HG03159 (cell line): Measurements from ENCODE around the gene SENP7.
"Not testable (repeated sequence)": the region's sequence is repeated elsewhere in the genome, so short reads cannot be mapped to it uniquely, and the experiment has no call there.

Experiments
- ATAC-seq: cut with Tn5 transposase; IDR thresholded peaks from one replicate; pipeline ENCODE4 v1.9.1; 2021; ENCODE audit warnings: mild to moderate bottlenecking, moderate library complexity; ENCODE audit not compliant: unreplicated experiment

Gene SENP7

DNA sequence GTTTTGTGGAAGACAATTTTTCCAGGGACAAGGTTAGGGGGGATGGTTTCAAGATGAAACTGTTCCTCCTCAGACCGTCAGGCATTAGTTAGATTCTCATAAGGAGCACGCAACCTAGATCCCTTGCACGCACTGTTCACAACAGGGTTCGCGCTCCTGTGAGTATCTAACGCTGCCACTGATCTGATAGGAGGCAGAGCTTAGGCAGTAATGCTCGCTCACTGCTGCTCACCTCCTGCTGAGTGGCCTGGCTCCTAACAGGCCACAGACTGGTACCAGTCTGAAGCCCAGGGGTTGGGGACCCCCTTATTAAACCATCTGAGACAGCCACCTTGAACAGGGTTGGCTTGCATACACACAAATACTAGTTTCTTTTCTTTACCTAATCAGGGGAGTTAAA is 179.1 kb downstream of the SENP7 start:
- no peak for ATAC-seq

DNA sequence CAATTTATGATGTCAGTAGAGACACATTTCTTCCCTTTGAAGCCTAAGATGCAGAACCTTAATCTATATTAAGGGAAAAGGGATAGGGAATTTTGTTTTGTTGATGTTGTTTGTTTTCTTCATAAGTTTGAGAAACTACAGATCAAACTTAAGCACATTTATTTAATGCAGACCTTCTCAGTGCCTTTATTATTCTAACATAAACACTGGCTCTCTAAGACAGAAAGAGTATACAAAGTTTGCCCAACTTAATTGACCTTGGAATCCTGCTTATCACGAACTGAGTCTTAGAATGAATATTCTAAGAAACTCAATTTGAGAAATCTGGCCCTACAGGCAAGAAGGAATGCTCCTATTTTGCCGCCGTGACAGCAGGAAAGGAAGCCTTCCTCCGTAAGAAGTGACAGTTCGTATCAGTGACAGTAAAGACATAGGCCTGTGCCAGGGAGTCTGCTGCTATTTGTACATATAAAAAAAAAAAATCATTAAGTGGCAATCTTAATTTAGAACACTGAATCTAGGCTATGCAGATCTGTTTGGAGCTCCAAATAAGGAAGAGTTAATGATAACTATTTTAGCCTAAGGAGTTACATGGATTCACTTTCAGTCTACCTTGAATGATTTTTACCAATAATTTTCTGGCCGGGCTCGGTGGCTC is 183.9 kb downstream of the SENP7 start:
- ATAC-seq: no peak

DNA sequence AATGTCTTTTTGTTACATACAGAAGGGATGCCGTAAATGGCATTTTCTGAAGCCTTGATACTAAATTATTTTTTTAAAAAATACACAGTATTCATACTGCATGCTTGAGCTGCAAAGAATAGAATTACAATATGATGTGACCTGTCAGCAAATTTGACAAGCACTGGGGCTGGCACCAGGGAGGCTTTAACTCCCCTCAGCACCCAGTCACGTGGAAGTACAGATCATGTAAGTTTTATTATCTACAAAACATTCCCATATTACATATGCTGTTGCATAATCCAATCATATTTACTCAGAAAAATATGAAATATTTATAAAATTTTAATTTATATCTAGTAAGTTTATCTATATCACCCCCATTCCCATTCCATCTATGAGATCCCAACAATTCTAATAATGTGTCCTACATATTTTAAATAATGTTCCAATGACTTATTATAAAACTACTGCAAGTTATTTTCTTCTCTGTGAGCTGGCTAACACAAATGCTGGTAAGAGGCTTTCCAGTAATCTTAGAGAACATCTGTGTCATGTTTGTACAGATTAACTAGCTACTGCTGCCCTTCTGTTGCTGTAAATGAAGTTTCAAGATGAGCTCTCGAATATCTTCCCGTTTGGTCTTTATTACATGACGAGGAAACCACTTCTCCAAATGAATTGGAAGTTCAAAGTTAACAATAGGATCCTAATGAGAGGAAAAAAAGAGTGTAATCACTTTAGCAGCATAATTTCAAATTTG is 187.4 kb downstream of the SENP7 start:
- ATAC-seq: no peak

DNA sequence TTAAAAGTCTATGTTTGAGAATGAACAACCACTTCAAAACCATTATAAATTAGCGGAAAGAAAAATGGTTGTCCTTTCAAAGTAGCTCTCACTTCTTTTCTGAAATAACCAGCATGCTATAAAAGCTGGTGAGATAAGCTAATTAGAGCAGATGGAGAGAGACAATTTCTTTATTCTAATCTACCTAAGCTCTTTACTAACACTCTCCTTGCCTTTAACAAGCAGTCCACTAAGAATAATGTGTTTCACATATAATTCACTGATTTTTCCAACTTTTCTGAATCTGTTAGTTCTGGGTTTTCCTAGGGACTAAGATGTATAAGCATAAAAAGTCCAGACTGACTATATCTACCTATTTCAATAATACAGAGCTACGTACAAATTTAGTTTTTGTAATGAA is 192.5 kb downstream of the SENP7 start, which contains the start of gene IMPG2:
Gene IMPG2, minus strand, starts transcription at position 101 of the 400 bp plus-strand sequence. CDS start 203 bp downstream, outside the sequence.
- ATAC-seq: no peak

DNA sequence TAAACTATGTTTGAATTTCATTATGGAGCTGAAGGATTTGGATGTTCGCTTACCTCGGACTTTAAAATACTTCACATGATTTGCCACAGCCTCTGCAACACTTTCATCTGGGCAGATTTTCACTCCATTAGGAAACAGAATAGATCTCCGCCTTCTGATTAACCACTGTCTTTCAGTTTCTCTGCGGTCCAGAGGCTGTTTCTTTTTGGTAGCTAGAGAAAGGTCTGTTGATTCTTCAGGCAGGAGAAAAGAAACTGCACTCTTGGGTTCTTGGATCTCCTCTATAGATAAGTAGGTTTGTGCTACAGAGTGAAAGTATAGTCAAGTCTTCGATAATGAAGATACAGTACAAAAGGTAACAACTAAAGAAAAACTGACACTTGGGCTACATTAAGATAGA is 193.5 kb downstream of the SENP7 start:
- ATAC-seq: no peak

DNA sequence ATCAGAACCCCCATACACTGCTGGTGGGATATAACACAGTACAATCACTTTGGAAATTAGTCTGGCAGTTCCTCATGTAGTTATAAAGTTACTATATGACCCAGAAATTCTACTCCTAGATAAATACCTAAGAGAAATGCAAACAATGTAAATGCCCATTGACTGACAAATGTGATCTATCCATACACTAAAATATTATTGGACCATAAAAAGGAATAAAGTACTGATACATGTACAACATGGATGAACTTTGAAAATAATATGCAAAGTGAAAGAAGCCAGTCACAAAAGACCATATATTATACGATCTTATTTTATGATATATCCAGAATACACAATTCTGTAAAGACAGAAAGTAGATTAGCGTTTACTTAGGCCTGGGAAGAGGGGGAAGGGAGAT is 200.5 kb downstream of the SENP7 start:
- ATAC-seq: no peak

DNA sequence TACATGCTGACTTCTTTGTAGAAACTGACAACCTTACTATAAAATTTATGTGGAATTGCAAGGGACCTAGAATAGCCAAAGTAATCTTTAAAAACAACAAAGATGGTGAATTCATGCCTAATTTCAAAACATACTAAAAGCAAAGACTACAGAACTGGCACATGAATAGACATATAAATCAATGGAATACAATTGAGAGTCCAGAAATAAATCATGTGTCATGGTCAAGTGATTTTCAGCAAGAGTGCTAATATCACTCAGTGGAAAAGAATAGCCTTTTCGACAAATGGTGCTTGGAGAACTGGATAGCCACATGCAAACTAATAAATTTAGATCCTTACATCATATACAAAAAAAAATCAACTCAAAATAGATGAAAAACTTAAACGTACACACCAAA is 201.3 kb downstream of the SENP7 start:
- no peak for ATAC-seq

DNA sequence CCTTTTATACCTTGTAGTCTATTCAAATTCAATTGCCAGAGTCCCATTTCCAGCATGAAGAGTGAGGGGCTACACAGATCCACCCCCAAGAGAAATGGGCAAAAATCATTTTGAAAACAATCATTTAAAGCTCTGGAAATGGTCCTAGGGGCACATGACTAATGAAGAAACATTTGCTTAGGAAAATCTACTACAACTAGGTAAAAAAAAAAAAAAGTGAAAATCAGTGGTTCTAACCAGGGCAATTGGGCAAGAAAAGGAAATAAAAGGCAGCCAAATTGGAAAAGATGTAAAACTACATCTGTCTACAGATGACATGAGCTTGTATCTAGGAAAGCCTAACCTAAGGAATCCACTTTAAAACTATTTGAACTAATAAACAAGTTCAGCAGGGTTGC is 202.0 kb downstream of the SENP7 start:
- no peak for ATAC-seq

DNA sequence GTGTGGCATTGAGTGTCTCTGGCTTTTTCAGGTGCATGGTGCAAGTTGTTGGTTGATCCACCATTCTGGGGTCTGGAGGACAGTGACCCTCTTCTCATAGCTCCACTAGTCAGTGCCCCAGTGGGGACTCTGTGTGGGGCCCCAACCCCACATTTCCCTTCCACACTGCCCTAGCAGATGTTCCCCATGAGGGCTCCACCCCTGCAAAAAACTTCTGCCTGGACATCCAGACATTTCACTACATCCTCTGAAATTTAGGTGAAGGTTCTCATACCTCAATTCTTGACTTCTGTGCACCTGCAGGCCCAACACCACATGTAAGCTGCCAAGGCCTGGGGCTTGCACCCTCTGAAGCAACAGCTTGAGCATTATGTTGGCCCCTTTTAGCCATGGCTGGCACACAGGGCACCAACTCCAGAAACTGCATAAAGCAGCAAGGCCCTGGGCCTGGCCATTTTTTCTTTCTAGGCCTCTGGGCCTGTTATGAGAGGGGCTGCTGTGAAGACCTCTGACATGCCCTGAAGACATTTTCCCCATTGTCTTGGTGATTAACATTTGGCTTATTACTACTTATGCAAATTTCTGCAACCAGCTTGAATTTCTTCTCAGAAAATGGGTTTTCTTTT is 204.8 kb downstream of the SENP7 start:
- ATAC-seq: not testable (repeated sequence)

DNA sequence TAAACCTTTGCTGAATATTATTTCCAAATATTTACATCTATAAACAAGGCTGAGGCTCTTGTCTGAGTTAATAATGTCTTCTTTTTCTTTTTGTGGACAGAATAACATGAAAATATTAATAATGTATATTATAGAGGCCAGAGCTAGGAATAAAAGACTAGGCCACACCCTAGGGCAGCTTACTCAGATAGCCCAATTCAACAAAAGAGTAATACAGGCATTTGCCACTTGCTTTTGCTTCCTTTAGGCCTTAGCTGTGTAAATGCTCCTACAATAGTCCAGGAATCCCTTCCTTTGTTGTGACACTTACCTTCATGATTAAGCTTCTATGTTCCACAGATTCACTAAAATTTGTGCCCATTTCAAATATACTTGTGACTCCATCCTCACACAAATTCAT is 209.2 kb downstream of the SENP7 start:
- no peak for ATAC-seq

DNA sequence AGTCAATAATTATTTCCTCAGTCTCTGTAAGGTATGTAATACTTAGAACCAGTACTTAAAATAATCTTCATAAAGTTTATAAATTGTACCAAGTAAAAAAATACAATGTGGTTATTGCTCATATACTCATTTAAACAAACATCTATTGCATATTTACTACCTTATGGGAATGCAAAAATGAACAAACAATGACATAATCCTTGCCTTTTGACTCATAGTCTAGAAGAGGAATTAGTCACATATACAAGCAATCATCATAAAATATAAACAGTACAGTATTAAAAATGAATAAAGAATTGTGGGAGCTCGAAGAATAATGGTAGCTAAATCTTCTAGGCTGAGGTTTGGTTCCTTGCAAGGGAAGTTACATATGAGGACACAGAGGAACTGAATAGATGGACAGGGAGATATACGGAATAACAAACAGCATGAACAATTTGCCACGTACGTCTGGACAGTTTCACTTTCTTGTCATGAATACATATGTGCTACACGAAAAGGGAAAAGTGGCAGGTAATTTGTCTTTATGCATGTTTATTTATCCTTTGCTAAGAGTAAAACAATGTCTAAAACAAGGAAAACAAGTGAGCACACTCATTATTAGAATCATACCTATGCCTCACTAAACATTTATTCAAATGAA is 209.8 kb downstream of the SENP7 start:
- ATAC-seq: no peak

DNA sequence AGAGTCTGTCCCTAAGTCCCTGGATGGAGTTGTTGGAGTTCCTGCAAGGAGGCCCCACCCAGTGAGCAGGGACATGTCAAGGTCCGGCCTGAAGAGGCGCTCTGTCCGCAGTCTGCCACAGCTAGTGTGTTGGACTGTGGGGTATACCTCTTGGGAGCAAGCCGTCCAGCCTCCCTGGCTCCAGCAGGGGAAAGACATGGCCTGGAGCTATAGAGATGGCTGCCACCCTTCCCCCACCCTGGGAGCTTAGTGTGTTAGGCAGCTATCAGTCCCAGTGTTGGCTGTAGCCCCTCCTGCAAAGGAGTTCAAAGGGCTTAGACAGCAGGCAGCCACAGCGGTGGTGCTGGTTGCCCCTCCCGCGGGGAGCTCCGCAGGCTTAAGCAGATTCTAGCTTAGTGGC is 212.9 kb downstream of the SENP7 start:
- ATAC-seq: no peak

DNA sequence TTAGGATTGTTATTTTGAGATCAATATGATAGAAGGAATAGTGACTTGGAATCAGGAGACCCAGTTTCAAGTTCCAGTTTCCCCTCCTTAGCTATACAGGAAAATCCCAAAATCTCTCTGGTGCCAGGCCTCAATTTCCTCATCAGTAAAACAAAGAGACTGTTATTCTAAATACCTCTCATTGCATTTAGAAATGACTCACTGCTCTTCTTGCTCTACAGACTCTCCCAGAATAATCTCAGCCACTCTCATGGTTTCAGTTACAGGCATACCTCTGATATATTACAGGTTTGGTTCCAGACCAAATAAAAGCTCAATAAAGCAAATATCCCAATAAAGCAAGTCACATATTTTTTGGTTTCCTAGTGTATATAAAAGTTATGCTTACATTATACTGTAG is 221.0 kb downstream of the SENP7 start:
- ATAC-seq: no peak

DNA sequence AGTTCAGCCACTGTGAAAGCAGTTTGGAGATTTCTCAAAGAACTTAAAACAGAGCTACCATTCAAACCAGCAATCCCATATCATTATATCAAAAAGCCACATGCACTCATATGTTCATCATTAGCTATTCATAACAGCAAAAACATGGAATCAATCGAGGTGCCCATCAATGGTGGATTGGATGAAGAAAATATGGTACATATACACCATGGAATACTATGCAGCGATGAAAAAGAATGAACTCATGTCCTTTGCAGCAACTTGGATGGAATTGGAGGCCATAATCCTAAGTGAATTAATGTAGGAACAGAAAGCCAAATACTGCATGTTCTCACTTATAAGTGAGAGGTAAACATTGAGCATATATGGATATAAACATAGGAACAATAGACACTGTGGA is 224.7 kb downstream of the SENP7 start:
- ATAC-seq: no peak

DNA sequence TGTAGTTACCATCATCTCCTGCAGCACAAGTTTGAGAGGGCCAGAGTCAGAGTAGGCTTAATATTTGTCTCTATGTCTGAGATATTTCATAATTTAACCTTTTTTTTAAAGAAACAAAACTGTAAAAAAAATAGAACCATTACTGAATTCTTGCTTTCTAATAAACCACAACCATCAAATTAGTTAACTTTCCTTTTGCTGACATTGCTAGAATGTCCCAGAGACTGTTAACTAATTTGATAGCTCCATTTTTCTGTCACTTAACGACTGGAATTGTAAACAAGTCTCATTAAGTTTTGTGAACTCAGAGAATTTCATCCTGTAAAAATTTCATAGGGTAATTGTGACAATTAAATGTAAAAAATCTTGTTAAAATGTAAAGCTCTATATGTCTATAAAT is 228.3 kb downstream of the SENP7 start:
- ATAC-seq: no peak

DNA sequence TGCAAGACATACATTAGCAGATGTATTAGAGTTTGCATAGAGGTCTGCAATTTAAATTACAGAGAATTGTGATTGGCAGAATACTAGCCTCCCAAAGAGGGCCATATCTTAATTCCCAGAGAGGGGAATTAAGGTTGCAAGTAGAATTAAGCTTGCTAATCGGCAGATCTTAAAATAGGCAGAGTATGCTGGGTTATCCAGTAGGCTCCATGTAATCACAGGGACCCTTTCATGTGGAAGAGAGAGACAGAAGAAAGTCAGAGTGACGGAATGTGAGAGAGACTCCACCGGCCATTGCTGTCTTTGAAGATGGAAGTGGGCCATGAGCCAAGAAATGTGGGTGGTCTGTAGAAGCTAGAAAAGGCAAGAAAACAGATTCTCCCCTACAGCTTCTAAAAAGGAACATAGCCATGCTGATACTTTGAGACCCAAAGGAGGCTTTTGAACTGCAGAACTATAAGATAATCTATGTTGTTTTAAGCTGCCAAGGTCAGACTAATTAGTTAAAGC is 231.4 kb downstream of the SENP7 start:
- no peak for ATAC-seq

DNA sequence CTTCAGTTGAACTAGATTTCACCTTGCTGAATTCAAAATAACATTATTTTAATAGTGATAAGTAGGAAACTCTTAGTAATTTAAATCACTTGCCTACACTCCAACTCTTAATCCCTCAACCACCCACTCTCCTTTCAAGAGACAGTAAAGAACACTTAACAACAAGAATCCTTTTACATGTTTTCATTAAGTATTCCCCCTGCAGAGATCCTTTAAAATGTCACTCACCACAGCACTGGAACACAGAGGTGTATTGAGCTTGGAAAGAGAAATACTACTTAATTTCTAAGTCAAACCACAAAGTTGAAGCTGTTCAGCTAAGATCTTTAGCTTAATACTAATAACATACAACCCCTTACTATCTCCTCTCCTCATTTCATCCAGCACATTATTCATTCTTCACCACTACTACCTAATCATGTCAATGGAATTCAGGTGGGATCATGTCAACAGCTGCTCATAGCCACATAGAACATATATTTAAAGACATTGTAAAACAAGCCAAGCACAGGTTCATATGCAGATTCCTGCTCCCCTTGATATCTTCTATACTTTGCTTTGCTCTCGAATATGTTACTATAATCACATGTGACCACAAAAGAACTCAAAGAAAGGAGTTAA is 233.1 kb downstream of the SENP7 start:
- no peak for ATAC-seq

DNA sequence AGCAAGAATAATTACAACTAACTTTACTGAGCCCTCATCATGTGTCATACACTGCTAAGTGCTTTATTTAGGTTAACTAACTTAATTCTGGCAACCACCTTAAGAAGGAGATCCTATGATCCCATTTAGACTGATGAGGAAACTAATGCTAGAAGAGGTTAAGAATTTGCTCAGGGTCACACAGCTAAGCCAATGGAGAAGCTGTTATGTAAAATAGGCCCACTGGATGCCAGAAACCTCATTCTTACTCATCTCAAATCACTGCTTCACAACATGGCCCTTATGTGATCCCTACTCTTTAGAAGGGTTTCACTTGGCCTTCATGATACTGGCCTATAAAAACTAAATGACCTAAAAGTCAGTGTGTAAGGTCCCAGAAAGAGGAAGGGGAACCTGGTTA is 233.8 kb downstream of the SENP7 start:
- ATAC-seq: no peak

DNA sequence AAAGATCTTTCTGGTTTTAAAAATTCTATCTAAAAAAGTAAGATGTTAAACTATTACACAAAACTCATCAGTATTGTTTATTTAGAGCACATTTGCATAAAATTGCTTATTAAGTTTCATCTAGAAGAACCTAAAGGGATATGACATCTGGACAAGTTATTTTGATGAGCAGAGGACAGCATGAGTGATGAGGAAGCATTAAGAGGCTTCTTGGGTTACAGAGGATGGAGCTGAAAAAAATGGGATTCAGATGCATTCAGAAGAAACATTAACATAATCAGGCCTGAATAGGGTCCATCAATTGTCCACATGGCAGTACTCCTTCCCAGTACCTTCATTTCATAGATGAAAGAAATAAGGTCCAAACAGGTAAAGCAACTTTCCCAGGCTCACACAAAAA is 234.3 kb downstream of the SENP7 start:
- ATAC-seq: no peak
